SK-N-MC (cell line): ENCODE data around the gene IL23A.

Source experiments
- EZH2 ChIP-seq: fragments of 200-600 bp; sonication (generic); IDR thresholded peaks from one replicate; pipeline ENCODE4 v1.6.1; 2017; ENCODE audit warnings: antibody characterized with exemption
- POLR2AphosphoS5 ChIP-seq: IDR thresholded peaks from 2 replicates; pipeline ENCODE4 v1.6.1; 2012; ENCODE audit warnings: mild to moderate bottlenecking, low read depth, low read length, borderline replicate concordance

GRCh38 chr12:56389412-56389811, 50.7 kb downstream of the IL23A start:
- TF ChIP-seq EZH2 (no peak), POLR2AphosphoS5 (no peak)
